A673 (cell line): ENCODE data around the gene ATP10A.

Experiments
- CTCF ChIP-seq: fragments of 300-800, 200-600 bp; sonication (generic); conservative IDR thresholded peaks from 2 replicates; pipeline ENCODE4 v1.5.1; 2017; ENCODE audit warnings: low read depth, mild to moderate bottlenecking, antibody characterized with exemption, low read length, moderate library complexity, mixed read lengths
- EZH2 ChIP-seq: fragments of 200-600 bp; sonication (generic); IDR thresholded peaks from 2 replicates; pipeline ENCODE4 v1.6.1; 2017; ENCODE audit warnings: borderline replicate concordance, low read depth, mild to moderate bottlenecking, mixed read lengths, antibody characterized with exemption, low read length; ENCODE audit not compliant: poor library complexity, severe bottlenecking

- TF ChIP-seq CTCF = no peak
- no peak for TF ChIP-seq EZH2
These were observed 194.2 kb downstream of the ATP10A start for GRCh38 chr15:25668901-25669300.
